ENCODE results near the gene PGAP6.
A peak's percentile ranks its signal among the peaks of the same experiment; 100 is the strongest.
"Not testable (repeated sequence)": the region's sequence is repeated elsewhere in the genome, so short reads cannot be mapped to it uniquely, and the experiment has no call there.

The PGAP6 gene

GRCh38 chr16:378821-379182 is 3.0 kb downstream of the PGAP6 start:
- DNase-seq, result no peak

GRCh38 chr16:378113-378820 is 3.5 kb downstream of the PGAP6 start:
- DNase-seq, result not testable (repeated sequence)

GRCh38 chr16:377419-377951 is 4.3 kb downstream of the PGAP6 start:
- DNase-seq, result no peak

GRCh38 chr16:376817-377418 is 4.9 kb downstream of the PGAP6 start:
- DNase-seq, result no peak

GRCh38 chr16:375927-376816 is 5.6 kb downstream of the PGAP6 start:
- no peak for DNase-seq

GRCh38 chr16:375212-375611 is 6.6 kb downstream of the PGAP6 start:
- no peak for DNase-seq

GRCh38 chr16:374616-374926 is 7.2 kb downstream of the PGAP6 start:
- no peak for DNase-seq

GRCh38 chr16:373848-374615 is 7.7 kb downstream of the PGAP6 start:
- no peak for DNase-seq

- DNase-seq, result no peak
Measured at GRCh38 chr16:373020-373598, 8.7 kb downstream of the PGAP6 start.

GRCh38 chr16:372302-372983 is 9.3 kb downstream of the PGAP6 start:
- DNase-seq, result no peak

GRCh38 chr16:371515-372301 is 10.1 kb downstream of the PGAP6 start:
- DNase-seq, result no peak

GRCh38 chr16:370979-371514 is 10.7 kb downstream of the PGAP6 start:
- DNase-seq, result no peak

GRCh38 chr16:370443-370842 is 11.3 kb downstream of the PGAP6 start, which contains the start of gene MRPL28:
Gene MRPL28, minus strand, starts transcription at chr16:370538. Its CDS starts 320 bp downstream, at chr16:370218.
- peak; percentile 47 for DNase-seq

- DNase-seq, result no peak
Measured at GRCh38 chr16:369866-370436, 11.8 kb downstream of the PGAP6 start.

- DNase-seq, result no peak
Measured at GRCh38 chr16:369275-369865, 12.4 kb downstream of the PGAP6 start.

- DNase-seq, result no peak
Measured at GRCh38 chr16:368388-369158, 13.2 kb downstream of the PGAP6 start.

- no peak for DNase-seq
Measured at GRCh38 chr16:367333-367903, 14.4 kb downstream of the PGAP6 start.

- no peak for DNase-seq
Measured at GRCh38 chr16:366476-366875, 15.3 kb downstream of the PGAP6 start.

All from SIG-M5 (cell line).